ENCODE results near the gene HS1BP3. TPM values are rescaled to one million over a fixed set of nuclear protein-coding genes. Genes with fewer than 3 reads are reported as not detected.

The HS1BP3 gene
- total and polyA plus RNA-seq, 2 of the 13 experiments (the other 11 are each of a cell fraction or from before 2014, with no cell fraction given), result 15.2 to 22.0 TPM

DNA sequence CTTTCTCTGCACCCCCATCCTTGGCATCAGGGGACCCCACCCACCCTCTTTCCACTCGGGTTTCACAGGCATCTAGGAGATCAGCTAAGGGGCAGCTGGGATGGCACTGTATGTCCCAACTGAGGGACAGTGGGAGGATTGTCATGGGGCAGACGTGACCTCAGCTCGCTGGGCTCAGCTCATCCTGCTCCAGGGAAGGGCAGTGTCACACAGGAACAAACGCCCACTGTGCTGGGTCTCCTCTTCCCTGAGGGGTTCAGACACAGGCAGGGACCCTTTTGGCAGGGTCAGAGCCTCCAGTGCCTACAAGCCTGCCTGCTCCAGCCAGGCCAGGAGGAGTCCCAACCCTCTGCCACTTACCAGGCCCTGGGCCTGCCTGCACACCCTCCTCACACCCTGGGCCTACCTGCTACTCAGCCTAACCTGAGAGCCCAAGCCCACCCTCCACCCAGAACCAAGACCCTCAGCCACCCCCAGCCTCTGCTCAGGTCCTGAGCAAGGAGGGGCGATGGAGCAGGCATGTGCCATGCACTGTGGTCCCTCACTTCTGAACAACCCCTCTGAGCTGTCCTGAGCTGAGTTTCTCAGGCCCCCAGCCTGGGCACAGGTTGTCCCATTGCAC, 68.2 kb downstream of the HS1BP3 start (continued):
- TF ChIP-seq MYC (CRISPR knock-in tag; IDR thresholded peaks at IDR 0.05; ENCODE audit: borderline replicate concordance) (peak; percentile 38; the same call in 1 of the 2 replicates), U2AF2 (IDR thresholded peaks at IDR 0.05; ENCODE audit: low read depth, low read length) (no peak), HOXA3 (CRISPR knock-in tag; IDR thresholded peaks at IDR 0.05) (peak; percentile 15; the same call in 1 of the 2 replicates), ZNF768 (CRISPR knock-in tag; IDR thresholded peaks at IDR 0.05) (peak; percentile 11; the same call in 1 of the 2 replicates), MED1 (CRISPR knock-in tag; IDR thresholded peaks at IDR 0.05) (0 out of 2 replicates have a peak, but pooled peaks have one; percentile 20), MLLT10 (CRISPR knock-in tag; IDR thresholded peaks at IDR 0.05) (no peak), ZNF644 (CRISPR knock-in tag; IDR thresholded peaks at IDR 0.05; ENCODE audit: low read depth) (no peak), ZNF317 (CRISPR knock-in tag; IDR thresholded peaks at IDR 0.05) (no peak), ZNF564 (CRISPR knock-in tag; IDR thresholded peaks at IDR 0.05) (no peak), ZFP90 (CRISPR knock-in tag; IDR thresholded peaks at IDR 0.05; ENCODE audit: borderline replicate concordance) (0 out of 2 replicates have a peak, but pooled peaks have one; percentile 61), ZBTB38 (CRISPR knock-in tag; IDR thresholded peaks at IDR 0.05) (peak; percentile 79)
- TF ChIP-seq, protein P1, sequence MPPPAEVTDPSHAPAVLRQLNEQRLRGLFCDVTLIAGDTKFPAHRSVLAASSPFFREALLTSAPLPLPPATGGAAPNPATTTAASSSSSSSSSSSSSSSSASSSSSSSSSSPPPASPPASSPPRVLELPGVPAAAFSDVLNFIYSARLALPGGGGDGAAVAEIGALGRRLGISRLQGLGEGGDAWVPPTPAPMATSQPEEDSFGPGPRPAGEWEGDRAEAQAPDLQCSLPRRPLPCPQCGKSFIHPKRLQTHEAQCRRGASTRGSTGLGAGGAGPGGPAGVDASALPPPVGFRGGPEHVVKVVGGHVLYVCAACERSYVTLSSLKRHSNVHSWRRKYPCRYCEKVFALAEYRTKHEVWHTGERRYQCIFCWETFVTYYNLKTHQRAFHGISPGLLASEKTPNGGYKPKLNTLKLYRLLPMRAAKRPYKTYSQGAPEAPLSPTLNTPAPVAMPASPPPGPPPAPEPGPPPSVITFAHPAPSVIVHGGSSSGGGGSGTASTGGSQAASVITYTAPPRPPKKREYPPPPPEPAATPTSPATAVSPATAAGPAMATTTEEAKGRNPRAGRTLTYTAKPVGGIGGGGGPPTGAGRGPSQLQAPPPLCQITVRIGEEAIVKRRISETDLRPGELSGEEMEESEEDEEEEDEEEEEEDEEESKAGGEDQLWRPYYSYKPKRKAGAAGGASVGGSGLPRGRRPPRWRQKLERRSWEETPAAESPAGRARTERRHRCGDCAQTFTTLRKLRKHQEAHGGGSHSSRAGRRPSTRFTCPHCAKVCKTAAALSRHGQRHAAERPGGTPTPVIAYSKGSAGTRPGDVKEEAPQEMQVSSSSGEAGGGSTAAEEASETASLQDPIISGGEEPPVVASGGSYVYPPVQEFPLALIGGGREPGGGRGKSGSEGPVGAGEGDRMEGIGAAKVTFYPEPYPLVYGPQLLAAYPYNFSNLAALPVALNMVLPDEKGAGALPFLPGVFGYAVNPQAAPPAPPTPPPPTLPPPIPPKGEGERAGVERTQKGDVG (CRISPR knock-in tag; IDR thresholded peaks at IDR 0.05; ENCODE audit: borderline replicate concordance), result no peak
- TF ChIP-seq, protein P2, sequence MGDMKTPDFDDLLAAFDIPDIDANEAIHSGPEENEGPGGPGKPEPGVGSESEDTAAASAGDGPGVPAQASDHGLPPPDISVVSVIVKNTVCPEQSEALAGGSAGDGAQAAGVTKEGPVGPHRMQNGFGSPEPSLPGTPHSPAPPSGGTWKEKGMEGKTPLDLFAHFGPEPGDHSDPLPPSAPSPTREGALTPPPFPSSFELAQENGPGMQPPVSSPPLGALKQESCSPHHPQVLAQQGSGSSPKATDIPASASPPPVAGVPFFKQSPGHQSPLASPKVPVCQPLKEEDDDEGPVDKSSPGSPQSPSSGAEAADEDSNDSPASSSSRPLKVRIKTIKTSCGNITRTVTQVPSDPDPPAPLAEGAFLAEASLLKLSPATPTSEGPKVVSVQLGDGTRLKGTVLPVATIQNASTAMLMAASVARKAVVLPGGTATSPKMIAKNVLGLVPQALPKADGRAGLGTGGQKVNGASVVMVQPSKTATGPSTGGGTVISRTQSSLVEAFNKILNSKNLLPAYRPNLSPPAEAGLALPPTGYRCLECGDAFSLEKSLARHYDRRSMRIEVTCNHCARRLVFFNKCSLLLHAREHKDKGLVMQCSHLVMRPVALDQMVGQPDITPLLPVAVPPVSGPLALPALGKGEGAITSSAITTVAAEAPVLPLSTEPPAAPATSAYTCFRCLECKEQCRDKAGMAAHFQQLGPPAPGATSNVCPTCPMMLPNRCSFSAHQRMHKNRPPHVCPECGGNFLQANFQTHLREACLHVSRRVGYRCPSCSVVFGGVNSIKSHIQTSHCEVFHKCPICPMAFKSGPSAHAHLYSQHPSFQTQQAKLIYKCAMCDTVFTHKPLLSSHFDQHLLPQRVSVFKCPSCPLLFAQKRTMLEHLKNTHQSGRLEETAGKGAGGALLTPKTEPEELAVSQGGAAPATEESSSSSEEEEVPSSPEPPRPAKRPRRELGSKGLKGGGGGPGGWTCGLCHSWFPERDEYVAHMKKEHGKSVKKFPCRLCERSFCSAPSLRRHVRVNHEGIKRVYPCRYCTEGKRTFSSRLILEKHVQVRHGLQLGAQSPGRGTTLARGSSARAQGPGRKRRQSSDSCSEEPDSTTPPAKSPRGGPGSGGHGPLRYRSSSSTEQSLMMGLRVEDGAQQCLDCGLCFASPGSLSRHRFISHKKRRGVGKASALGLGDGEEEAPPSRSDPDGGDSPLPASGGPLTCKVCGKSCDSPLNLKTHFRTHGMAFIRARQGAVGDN (CRISPR knock-in tag; IDR thresholded peaks at IDR 0.05), result peak; percentile 62
- TF ChIP-seq, protein P3, sequence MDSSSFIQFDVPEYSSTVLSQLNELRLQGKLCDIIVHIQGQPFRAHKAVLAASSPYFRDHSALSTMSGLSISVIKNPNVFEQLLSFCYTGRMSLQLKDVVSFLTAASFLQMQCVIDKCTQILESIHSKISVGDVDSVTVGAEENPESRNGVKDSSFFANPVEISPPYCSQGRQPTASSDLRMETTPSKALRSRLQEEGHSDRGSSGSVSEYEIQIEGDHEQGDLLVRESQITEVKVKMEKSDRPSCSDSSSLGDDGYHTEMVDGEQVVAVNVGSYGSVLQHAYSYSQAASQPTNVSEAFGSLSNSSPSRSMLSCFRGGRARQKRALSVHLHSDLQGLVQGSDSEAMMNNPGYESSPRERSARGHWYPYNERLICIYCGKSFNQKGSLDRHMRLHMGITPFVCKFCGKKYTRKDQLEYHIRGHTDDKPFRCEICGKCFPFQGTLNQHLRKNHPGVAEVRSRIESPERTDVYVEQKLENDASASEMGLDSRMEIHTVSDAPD (CRISPR knock-in tag; IDR thresholded peaks at IDR 0.05), result no peak
- TF ChIP-seq, protein P4, sequence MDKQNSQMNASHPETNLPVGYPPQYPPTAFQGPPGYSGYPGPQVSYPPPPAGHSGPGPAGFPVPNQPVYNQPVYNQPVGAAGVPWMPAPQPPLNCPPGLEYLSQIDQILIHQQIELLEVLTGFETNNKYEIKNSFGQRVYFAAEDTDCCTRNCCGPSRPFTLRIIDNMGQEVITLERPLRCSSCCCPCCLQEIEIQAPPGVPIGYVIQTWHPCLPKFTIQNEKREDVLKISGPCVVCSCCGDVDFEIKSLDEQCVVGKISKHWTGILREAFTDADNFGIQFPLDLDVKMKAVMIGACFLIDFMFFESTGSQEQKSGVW (CRISPR knock-in tag; IDR thresholded peaks at IDR 0.05; ENCODE audit: borderline replicate concordance), result no peak
- TF ChIP-seq, protein P5, sequence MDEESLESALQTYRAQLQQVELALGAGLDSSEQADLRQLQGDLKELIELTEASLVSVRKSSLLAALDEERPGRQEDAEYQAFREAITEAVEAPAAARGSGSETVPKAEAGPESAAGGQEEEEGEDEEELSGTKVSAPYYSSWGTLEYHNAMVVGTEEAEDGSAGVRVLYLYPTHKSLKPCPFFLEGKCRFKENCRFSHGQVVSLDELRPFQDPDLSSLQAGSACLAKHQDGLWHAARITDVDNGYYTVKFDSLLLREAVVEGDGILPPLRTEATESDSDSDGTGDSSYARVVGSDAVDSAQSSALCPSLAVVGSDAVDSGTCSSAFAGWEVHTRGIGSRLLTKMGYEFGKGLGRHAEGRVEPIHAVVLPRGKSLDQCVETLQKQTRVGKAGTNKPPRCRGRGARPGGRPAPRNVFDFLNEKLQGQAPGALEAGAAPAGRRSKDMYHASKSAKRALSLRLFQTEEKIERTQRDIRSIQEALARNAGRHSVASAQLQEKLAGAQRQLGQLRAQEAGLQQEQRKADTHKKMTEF (CRISPR knock-in tag; IDR thresholded peaks at IDR 0.05), result no peak
- TF ChIP-seq, protein P6, sequence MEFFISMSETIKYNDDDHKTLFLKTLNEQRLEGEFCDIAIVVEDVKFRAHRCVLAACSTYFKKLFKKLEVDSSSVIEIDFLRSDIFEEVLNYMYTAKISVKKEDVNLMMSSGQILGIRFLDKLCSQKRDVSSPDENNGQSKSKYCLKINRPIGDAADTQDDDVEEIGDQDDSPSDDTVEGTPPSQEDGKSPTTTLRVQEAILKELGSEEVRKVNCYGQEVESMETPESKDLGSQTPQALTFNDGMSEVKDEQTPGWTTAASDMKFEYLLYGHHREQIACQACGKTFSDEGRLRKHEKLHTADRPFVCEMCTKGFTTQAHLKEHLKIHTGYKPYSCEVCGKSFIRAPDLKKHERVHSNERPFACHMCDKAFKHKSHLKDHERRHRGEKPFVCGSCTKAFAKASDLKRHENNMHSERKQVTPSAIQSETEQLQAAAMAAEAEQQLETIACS (CRISPR knock-in tag; IDR thresholded peaks at IDR 0.05), result peak; percentile 25; the same call in 1 of the 2 replicates

Measured in HepG2 (cell line).